PC-3 (cell line): ENCODE results near the gene JPH3. TPM values are rescaled to one million over a fixed set of nuclear protein-coding genes. Genes with fewer than 3 reads are reported as not detected.

Experiments used
- ATAC-seq: fragments of 200-7000 bp; cut with Tn5 transposase; 2 replicates; pipeline ENCODE4 v1.9.1; 2020; ENCODE audit warnings: mild to moderate bottlenecking, moderate library complexity
- BruUV-seq: library from RNA; stranded (reverse); fragments of 400-500 nt; replicated peaks from 2 replicates; lab custom pipeline; 2021; lab: Mats Ljungman, UMichigan
- CTCF ChIA-PET: fragments of 300-600 bp; sonication (Branson Sonifier 250); formaldehyde crosslinking; loops from one replicate; lab custom pipeline; 2022; ENCODE audit warnings: antibody characterized with exemption; lab: Charles Lee
- POLR2A ChIA-PET: fragments of 300-600 bp; sonication (Branson Sonifier 250); formaldehyde crosslinking; loops from one replicate; lab custom pipeline; 2022; ENCODE audit warnings: antibody characterized with exemption; ENCODE audit not compliant: unreplicated experiment; lab: Charles Lee
- DNase-seq: peaks from one replicate; pipeline ENCODE4 v3.0.0-alpha.2; 2015
- H2AFZ ChIP-seq: fragments of 300-600 bp; sonication (generic); 2 replicates; pipeline ENCODE4 v1.6.0; 2016; ENCODE audit warnings: antibody characterized with exemption, low read length
- H3F3A ChIP-seq: fragments of 300-600 bp; sonication (generic); one replicate; pipeline ENCODE4 v1.6.0; 2017; ENCODE audit warnings: antibody characterized with exemption, low read length, control low read depth, mild to moderate bottlenecking; ENCODE audit not compliant: unreplicated experiment
- H3K27ac ChIP-seq: fragments of 300-600 bp; sonication (generic); 2 replicates; pipeline ENCODE4 v1.5.1; 2016; ENCODE audit warnings: mild to moderate bottlenecking, low read length
- H3K27me3 ChIP-seq: fragments of 300-600 bp; sonication (generic); 2 replicates; pipeline ENCODE4 v1.6.1; 2016; ENCODE audit warnings: low read length, mixed read lengths
- H3K36me3 ChIP-seq: fragments of 300-600 bp; sonication (generic); 2 replicates; pipeline ENCODE4 v1.6.1; 2016; ENCODE audit warnings: low read depth, mixed run types, low read length, mixed read lengths
- H3K4me1 ChIP-seq: fragments of 300-600 bp; sonication (generic); 2 replicates; pipeline ENCODE4 v1.5.1; 2016; ENCODE audit warnings: low read length; ENCODE audit not compliant: insufficient read depth
- H3K4me2 ChIP-seq: fragments of 300-600 bp; sonication (generic); 2 replicates; pipeline ENCODE4 v1.6.0; 2016; ENCODE audit warnings: low read length
- H3K4me3 ChIP-seq: fragments of 300-600 bp; sonication (generic); 2 replicates; pipeline ENCODE4 v1.5.1; 2016; ENCODE audit warnings: mild to moderate bottlenecking, low read length, mixed read lengths
- H3K79me2 ChIP-seq: fragments of 300-600 bp; sonication (generic); 2 replicates; pipeline ENCODE4 v1.6.1; 2017; ENCODE audit warnings: low read length, mixed read lengths
- H3K9ac ChIP-seq: fragments of 300-600 bp; sonication (generic); 2 replicates; pipeline ENCODE4 v1.6.0; 2016; ENCODE audit warnings: mild to moderate bottlenecking, low read length
- H3K9me2 ChIP-seq: fragments of 300-600 bp; sonication (generic); replicated peaks from 2 replicates; pipeline ENCODE4 v1.6.1; 2016; ENCODE audit warnings: mixed run types, low read length, mixed read lengths
- H3K9me3 ChIP-seq: fragments of 300-600 bp; sonication (generic); 2 replicates; pipeline ENCODE4 v1.6.1; 2016; ENCODE audit warnings: low read length, mixed read lengths
- H4K20me1 ChIP-seq: fragments of 300-600 bp; sonication (generic); 2 replicates; pipeline ENCODE4 v1.6.1; 2016; ENCODE audit warnings: low read length, mixed read lengths
- CTCF ChIP-seq: fragments of 300-600 bp; sonication (generic); conservative IDR thresholded peaks from 2 replicates; pipeline ENCODE4 v1.5.1; 2017; ENCODE audit warnings: antibody characterized with exemption, low read depth, mild to moderate bottlenecking, low read length
- EZH2 ChIP-seq: fragments of 300-600 bp; sonication (generic); IDR thresholded peaks from one replicate; pipeline ENCODE4 v1.6.1; 2017; ENCODE audit warnings: antibody characterized with exemption, mild to moderate bottlenecking, low read length; ENCODE audit not compliant: unreplicated experiment
- EZH2phosphoT487 ChIP-seq: fragments of 300-600 bp; sonication (generic); IDR thresholded peaks from 2 replicates; pipeline ENCODE4 v1.6.1; 2018; ENCODE audit warnings: mild to moderate bottlenecking, antibody characterized with exemption, low read length, borderline replicate concordance
- intact Hi-C: fragments of 100-400 bp; cut with micrococcal nuclease; formaldehyde crosslinking; loops from 2 replicates; pipeline ENCODE4 v1.9.0; 2023
- total RNA-seq: library from RNA; depleted of rRNA; stranded (reverse); fragments of >200 nt; gene quantifications from 2 replicates; pipeline ENCODE4 v1.2.3, GENCODE V29; 2014

JPH3 gene
- total RNA-seq, 1 experiment from 2014 or later = not detected

- H2AFZ ChIP-seq = no peak overlapping the region
- no peak for DNase-seq
- TF ChIP-seq EZH2 = no peak
- no peak for TF ChIP-seq CTCF
- TF ChIP-seq EZH2phosphoT487 = no peak
- H3F3A ChIP-seq = no peaks in the 10 kb centered on the region
- H4K20me1 ChIP-seq = no peaks in the 10 kb centered on the region
- ATAC-seq = no peak
- no peaks in the 10 kb centered on the region for H3K27me3 ChIP-seq
- H3K27ac ChIP-seq = no peak overlapping the region
- H3K4me2 ChIP-seq = no peak overlapping the region
- no peak overlapping the region for H3K9ac ChIP-seq
- POLR2A ChIA-PET = no interaction called here
- BruUV-seq = no TSS peak
- H3K79me2 ChIP-seq = no peaks in the 10 kb centered on the region
- CTCF ChIA-PET = no interaction called here
- intact Hi-C loops = no loop called here
- H3K4me3 ChIP-seq = no peak overlapping the region
- H3K9me2 ChIP-seq = no peaks in the 10 kb centered on the region
- H3K9me3 ChIP-seq = no peaks in the 10 kb centered on the region
- H3K4me1 ChIP-seq = no peaks in the 10 kb centered on the region
- H3K36me3 ChIP-seq = no peaks in the 10 kb centered on the region
These were observed 76.3 kb downstream of the JPH3 start for GRCh38 chr16:87678618-87679017.

- BruUV-seq = no TSS peak
These were observed 77.4 kb downstream of the JPH3 start for GRCh38 chr16:87679593-87680271.

More at GRCh38 chr16:87679593-87680271, 77.4 kb downstream of the JPH3 start:
- H3K27ac ChIP-seq = no peak overlapping the region
- H3K79me2 ChIP-seq = no peaks in the 10 kb centered on the region
- H3K9me3 ChIP-seq = no peaks in the 10 kb centered on the region
- no peak for ATAC-seq
- TF ChIP-seq EZH2 (no peak), CTCF (no peak), EZH2phosphoT487 (no peak)
- H3F3A ChIP-seq = no peaks in the 10 kb centered on the region
- no peaks in the 10 kb centered on the region for H3K9me2 ChIP-seq
- H3K9ac ChIP-seq = no peak overlapping the region
- no peaks in the 10 kb centered on the region for H4K20me1 ChIP-seq
- intact Hi-C loops = no loop called here
- no peaks in the 10 kb centered on the region for H3K4me1 ChIP-seq
- DNase-seq = no peak
- no peaks in the 10 kb centered on the region for H3K36me3 ChIP-seq
- CTCF ChIA-PET = no interaction called here
- no peak overlapping the region for H3K4me2 ChIP-seq
- POLR2A ChIA-PET = no interaction called here
- H3K4me3 ChIP-seq = no peak overlapping the region
- H2AFZ ChIP-seq = no peak overlapping the region
- no peaks in the 10 kb centered on the region for H3K27me3 ChIP-seq
